ENCODE data around the gene PYM1. TPM values are rescaled to one million over a fixed set of nuclear protein-coding genes. Genes with fewer than 3 reads are reported as not detected.

Gene PYM1
- total and polyA plus RNA-seq, 2 of the 8 experiments (the other 6 are each of a cell fraction or from before 2014, with no cell fraction given): 38.7 to 58.5 TPM

DNA sequence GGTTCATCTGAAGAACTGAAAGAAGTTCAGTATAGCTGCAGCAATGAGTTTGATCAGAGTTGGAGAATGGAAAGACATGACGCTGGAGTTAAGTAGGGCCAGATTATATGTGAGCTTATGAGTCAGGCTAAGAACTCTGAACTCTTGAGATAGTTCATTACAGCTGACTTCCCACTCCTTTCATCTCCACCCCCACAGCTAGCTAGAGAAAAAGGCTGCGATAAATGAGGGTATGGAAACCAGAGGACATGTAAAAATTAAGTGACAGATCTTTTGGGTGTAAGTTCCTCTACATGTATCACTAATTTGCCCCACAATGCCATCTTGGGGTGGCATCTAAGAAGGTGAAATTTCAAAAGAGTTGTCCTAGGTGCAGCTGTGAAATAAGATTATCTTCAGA, 28.6 kb downstream of the PYM1 start:
- H3K56ac ChIP-seq (replicated peaks; ENCODE audit: insufficient read length, low read depth, low read length): no peak overlapping the region
- H2AFZ ChIP-seq (ENCODE audit: low read length): no peak overlapping the region
- no peak overlapping the region for H2BK12ac ChIP-seq (ENCODE audit: low read depth, low read length)
- FAIRE-seq: no peak
- H2BK15ac ChIP-seq (ENCODE audit: low read length): no peak overlapping the region
- DNase-seq (ENCODE audit: low read depth in 1 of 2, low spot score in 2 of 2): no peak
- H4K91ac ChIP-seq (replicated peaks; ENCODE audit: insufficient read length, low read length): no peak overlapping the region
- no peak overlapping the region for H3K9ac ChIP-seq (replicated peaks in 1 of 4; ENCODE audit: extremely low read depth in 1 of 4, low read depth in 3 of 4, low read length in 3 of 4)
- ChIA-PET CTCF (ENCODE audit: partially characterized antibody) (interaction anchor here (0.6 to 1.2 kb wide), 2 partner anchors 41 to 142 kb away, joined by 3 to 5 read pairs; no protein-coding TSS in a partner anchor), POLR2A (ENCODE audit: partially characterized antibody) (interaction anchor here (0.6 to 1.3 kb wide), 3 partner anchors 13 to 55 kb away, joined by 3 to 6 read pairs (median 4); no protein-coding TSS in a partner anchor)
- H3K36me3 ChIP-seq (ENCODE audit: control insufficient read depth in 2 of 4, insufficient read depth in 4 of 4, low read length in 3 of 4): peaks cover 0 to 22% (median 18%) of the 10 kb centered on the region in 4 experiments; a peak in 7 of 8 replicates
- H4K8ac ChIP-seq (ENCODE audit: extremely low read depth, insufficient read depth, low read length): no peak overlapping the region
- H3K4me2 ChIP-seq (ENCODE audit: insufficient read depth in 1 of 2, low read depth in 2 of 2, low read length in 2 of 2): no peak overlapping the region
- no peak overlapping the region for H2BK20ac ChIP-seq (ENCODE audit: low read length)
- H3K27ac ChIP-seq (ENCODE audit: low read depth, low read length): no peak overlapping the region
- H3K4me1 ChIP-seq (replicated peaks in 1 of 4; ENCODE audit: control insufficient read depth in 3 of 4, insufficient read depth in 4 of 4, low read length in 3 of 4): no peaks in the 10 kb centered on the region
- no peak overlapping the region for H3K4ac ChIP-seq (replicated peaks; ENCODE audit: insufficient read length, low read depth, low read length)
- no peaks in the 10 kb centered on the region for H3K79me1 ChIP-seq (ENCODE audit: low read depth, low read length)
- no peak overlapping the region for H3K18ac ChIP-seq (ENCODE audit: extremely low read depth, low read length)
- no peak overlapping the region for H2BK120ac ChIP-seq (replicated peaks; ENCODE audit: low read depth, low read length)
- H4K20me1 ChIP-seq (replicated peaks in 1 of 2; ENCODE audit: control insufficient read depth in 1 of 2, insufficient read depth in 2 of 2, low read length in 2 of 2): no peaks in the 10 kb centered on the region
- H4K5ac ChIP-seq (ENCODE audit: insufficient read length, low read depth, low read length): no peak overlapping the region
- H3K79me2 ChIP-seq (ENCODE audit: control insufficient read depth in 1 of 2, insufficient read depth in 2 of 2, low read length in 2 of 2): no peaks in the 10 kb centered on the region
- no peak overlapping the region for H3K14ac ChIP-seq (ENCODE audit: insufficient read length)
- H2AK5ac ChIP-seq (ENCODE audit: low read depth, low read length): no peak overlapping the region
- no peaks in the 10 kb centered on the region for H3K27me3 ChIP-seq (replicated peaks in 1 of 4; ENCODE audit: control insufficient read depth in 3 of 4, extremely low read depth in 1 of 4, insufficient read depth in 3 of 4, low read length in 3 of 4)
- no peak overlapping the region for H3K23ac ChIP-seq (ENCODE audit: insufficient read length)
- 100% methylated on average over 2 of the region's 2 CpGs; no CpG with 5 or more reads in 1 of the 2 experiments for WGBS, 2 experiments (ENCODE audit: extremely low coverage in 1 of 2, insufficient coverage in 1 of 2, insufficient read length in 1 of 2, insufficient replicate concordance in 2 of 2, low coverage in 1 of 2, low lambda C conversion rate in 2 of 2, missing lambda C conversion rate in 1 of 2)
- no peaks in the 10 kb centered on the region for H3K9me3 ChIP-seq (ENCODE audit: insufficient read depth in 2 of 2, low read depth in 1 of 2, low read length in 1 of 2)
- H3K23me2 ChIP-seq (ENCODE audit: low read depth, low read length): no peaks in the 10 kb centered on the region
- no peak overlapping the region for H3K4me3 ChIP-seq (ENCODE audit: extremely low read depth in 1 of 4, insufficient read depth in 2 of 4, low read depth in 3 of 4, low read length in 4 of 4)
- no peak overlapping the region for H2BK5ac ChIP-seq (ENCODE audit: low read depth, low read length)
- TF ChIP-seq TCF12 (IDR thresholded peaks at IDR 0.05; ENCODE audit: low read depth, low read length): no peak
- no peak for TF ChIP-seq BCL11A (IDR thresholded peaks at IDR 0.05; ENCODE audit: low read depth in 2 of 2, low read length in 2 of 2)
- no peak for TF ChIP-seq EP300 (IDR thresholded peaks at IDR 0.05; ENCODE audit: borderline replicate concordance in 1 of 2, low read depth in 2 of 2, low read length in 2 of 2)
- TF ChIP-seq SAP30 (IDR thresholded peaks at IDR 0.05; ENCODE audit: insufficient read depth, insufficient replicate concordance, low read length): no peak
- TF ChIP-seq CEBPB (IDR thresholded peaks at IDR 0.05; ENCODE audit: low read depth, low read length): no peak
- TF ChIP-seq, protein P1, sequence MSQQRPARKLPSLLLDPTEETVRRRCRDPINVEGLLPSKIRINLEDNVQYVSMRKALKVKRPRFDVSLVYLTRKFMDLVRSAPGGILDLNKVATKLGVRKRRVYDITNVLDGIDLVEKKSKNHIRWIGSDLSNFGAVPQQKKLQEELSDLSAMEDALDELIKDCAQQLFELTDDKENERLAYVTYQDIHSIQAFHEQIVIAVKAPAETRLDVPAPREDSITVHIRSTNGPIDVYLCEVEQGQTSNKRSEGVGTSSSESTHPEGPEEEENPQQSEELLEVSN (IDR thresholded peaks at IDR 0.05): no peak
- TF ChIP-seq GTF2F1 (IDR thresholded peaks at IDR 0.05; ENCODE audit: borderline replicate concordance, low read depth, low read length): no peak
- TF ChIP-seq RNF2 (IDR thresholded peaks at IDR 0.05; ENCODE audit: borderline replicate concordance, low read depth, low read length, missing control alignments, poor library complexity, severe bottlenecking): no peak
- TF ChIP-seq, protein P2, sequence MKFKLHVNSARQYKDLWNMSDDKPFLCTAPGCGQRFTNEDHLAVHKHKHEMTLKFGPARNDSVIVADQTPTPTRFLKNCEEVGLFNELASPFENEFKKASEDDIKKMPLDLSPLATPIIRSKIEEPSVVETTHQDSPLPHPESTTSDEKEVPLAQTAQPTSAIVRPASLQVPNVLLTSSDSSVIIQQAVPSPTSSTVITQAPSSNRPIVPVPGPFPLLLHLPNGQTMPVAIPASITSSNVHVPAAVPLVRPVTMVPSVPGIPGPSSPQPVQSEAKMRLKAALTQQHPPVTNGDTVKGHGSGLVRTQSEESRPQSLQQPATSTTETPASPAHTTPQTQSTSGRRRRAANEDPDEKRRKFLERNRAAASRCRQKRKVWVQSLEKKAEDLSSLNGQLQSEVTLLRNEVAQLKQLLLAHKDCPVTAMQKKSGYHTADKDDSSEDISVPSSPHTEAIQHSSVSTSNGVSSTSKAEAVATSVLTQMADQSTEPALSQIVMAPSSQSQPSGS (IDR thresholded peaks at IDR 0.05; ENCODE audit: low read length): no peak

Measured in H1 (cell line).